ENCODE data around the gene SRPK2.

GRCh38 chr7:105097619-105098018 is 291.1 kb downstream of the SRPK2 start:
- TF ChIP-seq POLR2AphosphoS5 (IDR thresholded peaks at IDR 0.05; ENCODE audit: borderline replicate concordance, low read depth, low read length) (no peak), EZH2 (IDR thresholded peaks at IDR 0.05) (no peak), FOXP2 (optimal IDR thresholded peaks at IDR 0.05; ENCODE audit: control extremely low read depth, extremely low read length, insufficient read depth) (no peak)

All from SK-N-MC (cell line).